CD4-positive, alpha-beta T cell treated with Interleukin-15 for 4 hours (primary cell): ENCODE measurements around the gene SMOC2.
"Not testable (repeated sequence)": the region's sequence is repeated elsewhere in the genome, so short reads cannot be mapped to it uniquely, and the experiment has no call there.

ENCODE experiments used
- DNase-seq: peaks from one replicate; pipeline ENCODE4 v3.0.0-alpha.2; 2020; ENCODE audit warnings: low spot score

The SMOC2 gene

DNA sequence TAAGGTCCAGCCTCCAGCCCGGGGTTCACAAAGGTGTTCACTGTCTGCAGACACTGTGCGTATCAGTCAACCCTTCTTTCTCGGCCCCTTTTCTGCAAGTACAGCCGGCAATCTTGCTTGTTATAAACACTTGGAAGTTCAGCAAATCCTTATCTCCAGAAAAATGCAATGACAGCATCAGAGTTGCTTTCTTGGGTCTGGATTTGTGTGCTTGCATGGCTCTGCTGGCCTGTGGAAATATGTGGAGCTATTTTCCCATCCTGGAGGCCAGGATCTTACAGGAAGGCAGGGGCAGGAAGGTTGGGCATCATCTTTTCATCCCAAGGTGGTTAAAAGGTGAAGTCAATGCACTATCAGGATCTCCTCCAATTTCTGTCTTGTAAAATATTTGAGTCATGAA is 100.3 kb downstream of the SMOC2 start:
- no peak for DNase-seq

DNA sequence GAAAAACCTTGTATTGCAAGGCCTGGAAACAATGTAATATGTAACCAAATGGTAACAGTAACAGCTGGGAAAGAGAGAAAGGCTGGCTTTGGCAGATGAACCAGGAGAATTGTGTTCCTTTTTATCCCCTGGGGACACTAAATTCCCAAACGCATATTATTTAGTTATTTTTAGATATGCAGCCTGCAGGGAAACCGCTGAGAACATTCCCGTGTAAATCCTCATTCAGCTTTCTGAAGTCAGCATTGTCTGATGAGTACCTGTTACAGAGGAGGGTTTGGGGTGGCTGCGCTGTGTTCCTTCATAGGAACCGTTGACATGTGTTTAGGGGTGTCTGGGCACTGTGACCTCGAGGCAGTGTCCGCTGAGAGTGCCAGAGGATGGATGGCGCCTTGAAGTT is 101.3 kb downstream of the SMOC2 start:
- no peak for DNase-seq

DNA sequence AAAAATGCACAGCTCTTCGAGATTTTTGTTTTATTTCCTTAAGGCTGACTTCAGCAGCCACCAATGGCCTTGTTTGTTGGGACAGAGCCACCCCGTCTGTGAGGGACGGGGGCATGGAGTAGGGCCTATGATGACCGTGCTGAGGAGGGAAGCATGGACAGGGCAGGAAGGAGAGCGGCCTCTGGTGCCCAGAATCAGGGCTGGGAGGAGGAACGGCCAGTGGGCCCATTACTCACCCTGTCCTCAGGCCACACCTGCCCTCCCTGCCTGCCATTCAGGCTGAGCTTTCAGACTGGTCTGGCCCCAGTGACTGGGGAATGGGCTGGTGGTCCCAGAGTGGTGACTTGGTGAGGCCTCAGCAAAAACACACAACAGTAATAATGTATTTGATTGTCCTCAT is 104.4 kb downstream of the SMOC2 start:
- no peak for DNase-seq

DNA sequence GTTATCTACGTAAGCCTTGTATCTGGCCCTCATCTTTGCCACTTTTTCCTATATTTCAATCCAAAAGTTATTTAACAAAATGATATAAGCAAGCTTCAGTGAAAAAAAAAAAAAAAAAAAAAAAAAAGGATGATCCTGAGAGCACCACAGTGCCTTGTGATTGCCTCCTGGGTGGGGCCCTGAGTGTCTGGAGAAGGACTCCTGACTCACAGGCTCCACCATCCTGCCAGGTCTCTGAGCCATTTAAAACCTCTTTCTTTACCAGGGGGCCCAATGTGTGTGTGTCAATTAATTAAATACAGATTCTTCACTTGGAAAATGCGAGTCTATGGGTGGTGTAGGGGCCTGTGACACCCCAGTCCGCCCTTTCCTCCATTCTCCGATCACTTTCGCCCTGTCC is 105.2 kb downstream of the SMOC2 start:
- DNase-seq = no peak

DNA sequence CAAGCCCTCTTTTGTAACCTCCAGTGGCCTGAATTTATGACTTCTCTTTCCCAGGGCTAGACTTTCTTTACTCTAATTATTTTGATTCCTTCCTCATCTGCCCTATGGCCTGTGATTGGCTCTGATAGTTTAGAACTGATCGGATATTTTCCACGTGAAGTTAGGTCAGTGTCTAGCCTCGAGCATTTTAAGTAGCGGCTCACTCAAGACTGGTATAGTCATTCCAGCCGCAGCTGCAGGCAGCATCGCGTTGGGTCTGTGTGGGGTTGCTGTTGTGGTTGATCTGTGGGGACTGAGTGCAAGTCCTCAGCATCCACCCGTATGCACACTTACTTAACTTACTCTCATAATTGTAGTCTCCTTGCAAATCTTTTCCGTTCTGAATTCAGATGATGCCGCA is 105.7 kb downstream of the SMOC2 start:
- no peak for DNase-seq

DNA sequence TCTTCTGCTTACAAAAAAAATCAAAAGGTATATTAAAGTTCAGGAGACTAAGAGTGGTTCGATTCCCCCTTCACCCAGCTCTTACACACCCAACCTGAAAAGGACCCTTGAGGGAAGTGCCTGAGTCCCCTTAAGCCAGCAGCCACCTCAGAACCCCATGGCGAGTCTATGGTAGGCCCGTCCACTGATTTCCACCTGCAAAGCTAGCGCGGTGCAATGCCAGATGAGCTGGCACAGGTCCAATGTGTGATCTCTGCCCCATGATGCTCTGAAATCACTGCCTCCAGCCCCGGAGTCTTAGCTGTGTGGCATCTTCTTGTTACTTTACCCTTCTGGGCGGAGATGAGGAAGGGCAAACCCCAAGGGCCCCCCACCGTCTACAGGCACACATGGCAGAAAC is 109.3 kb downstream of the SMOC2 start:
- DNase-seq = no peak

DNA sequence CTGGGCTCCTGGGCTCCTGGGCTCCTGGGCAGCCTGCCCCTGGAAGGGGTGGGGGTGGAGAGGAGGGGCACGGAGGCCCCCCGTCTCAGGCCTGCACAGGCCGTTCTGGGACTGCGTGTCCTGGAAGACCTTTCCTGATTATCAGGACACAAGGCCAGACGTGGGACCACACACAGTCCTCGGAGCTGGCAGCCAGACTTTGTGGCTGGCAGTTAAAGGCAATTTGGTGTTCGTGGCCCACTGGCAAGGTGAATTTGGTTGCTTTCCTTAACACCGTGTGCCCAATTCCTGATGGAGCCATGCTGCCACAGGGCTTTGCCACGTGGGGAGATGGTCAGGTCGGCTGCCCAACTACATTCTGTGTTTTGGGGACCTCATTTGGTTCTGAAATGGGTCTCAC is 113.5 kb downstream of the SMOC2 start:
- no peak for DNase-seq

DNA sequence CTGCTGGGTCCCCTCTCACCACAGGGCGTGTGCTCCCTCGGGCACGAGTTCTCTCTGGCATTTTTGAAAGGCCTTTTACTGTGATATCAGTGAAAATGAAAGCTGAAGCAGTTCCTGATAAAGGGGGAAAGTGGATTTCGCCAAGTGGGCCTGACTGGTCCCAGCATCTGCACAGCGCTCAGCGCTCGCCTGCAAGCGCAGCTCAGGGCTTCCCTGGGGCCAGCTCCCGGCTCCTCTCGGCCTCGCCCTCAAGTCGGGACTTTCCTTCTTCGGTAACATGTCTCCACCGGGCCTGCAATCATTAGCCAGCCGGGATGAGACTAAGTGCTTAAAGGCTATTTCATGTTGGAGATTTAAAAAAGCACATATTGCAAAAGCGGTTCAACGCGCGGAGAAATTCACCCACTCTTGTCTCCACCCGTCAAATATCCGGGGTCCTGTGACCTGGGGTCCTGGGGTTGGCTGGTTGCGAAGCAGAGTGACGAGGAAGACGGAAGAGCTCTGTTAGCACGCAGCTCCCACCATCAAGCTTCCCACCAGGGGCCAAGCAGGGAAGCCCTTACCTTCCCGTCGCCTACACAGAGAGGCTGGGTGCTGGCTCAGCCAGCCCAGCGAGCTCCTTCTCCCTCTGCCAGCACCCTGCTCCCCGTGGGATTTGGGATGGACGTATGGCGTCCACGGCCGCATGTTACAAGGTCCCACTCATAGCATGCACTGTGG is 114.1 kb downstream of the SMOC2 start:
- no peak for DNase-seq

DNA sequence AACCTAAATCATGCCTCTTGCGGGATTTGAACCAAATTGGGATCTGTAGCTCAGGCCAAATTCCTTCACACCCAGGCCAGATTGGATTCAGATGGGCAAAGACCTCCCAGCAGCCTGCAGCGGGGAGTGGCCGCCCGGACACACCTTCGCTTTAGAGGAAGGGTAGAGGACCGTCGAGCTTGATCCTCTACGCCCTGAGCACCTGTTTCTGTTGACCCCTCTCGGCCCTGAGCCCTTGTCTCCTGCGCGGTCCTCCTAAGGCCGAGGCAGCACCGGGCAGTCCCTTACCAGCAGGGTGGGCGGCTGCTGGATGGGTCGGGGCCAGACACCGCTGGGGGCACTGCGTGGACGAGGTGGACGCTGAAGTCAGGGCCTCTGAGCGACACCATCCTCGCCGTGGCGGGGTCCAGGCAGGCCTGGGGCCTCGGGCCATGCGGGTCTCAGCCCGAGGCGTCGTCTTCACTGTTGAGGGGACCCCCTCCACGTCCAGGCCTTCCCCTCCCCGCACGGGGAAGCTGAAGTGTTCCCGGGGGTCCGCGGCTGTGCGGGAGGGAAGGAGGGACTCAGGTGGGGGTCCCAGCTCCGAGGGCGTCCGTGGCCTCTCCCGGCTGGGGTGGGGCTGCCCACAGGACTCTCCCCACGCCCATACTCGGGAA is 114.8 kb downstream of the SMOC2 start:
- no peak for DNase-seq

DNA sequence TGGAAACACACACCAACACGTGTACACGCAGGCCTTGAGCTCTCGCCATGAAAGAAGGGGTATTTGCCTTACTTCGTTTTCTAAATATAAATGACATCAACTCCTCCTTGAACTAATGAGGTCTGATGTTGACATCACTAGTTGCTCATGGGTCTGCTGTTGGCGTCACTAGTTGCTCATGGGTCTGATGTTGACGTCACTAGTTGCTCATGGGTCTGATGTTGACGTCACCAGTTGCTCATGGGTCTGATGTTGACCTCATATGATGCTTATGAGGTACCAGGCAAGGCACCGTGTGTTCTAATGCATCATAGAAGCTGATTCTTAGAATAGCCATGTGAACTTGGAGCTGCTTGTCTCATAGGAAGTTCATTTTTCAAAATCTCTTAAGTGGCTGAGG is 116.5 kb downstream of the SMOC2 start:
- DNase-seq = no peak

DNA sequence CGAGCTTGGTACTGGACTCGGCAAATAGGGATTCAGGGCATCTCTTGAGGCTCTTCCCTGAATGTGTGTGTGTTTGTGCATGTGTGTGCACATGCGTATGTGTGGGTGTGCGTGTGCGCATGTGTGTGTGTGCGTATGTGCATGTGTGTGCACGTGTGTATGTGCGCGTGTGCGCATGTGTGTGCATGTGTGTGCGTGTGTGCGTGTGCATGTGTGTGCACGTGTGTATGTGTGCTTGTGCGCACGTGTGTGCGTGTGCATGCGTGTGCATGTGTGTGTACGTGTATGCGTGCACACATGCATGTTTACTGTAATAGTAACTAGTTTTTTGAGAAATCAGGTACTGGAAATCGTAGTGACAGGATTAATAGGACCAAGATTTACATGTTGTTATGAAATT is 117.7 kb downstream of the SMOC2 start:
- DNase-seq = no peak

DNA sequence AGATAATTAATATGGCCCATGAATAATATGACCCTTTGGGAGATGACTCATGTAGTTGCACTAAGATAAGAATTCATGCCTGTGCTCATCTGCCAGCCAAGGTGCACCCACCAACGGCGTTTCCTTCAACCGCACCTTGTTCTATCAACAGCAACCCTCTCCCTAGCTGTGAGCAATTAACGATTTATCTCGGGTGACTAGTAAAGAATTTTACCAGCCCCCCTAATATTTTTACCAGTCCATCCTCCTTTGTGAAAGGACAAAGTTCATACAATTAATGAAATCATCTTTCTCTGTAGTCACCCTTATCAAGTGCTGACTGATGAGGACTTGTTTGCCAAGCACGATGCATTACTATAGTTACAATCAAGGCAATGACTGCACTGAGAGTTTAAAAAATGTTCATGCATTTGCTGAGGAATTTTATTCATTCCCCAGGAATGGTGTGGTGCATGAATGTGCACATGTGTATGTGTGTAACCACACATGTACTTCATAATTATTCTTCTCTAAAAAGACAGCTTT is 118.7 kb downstream of the SMOC2 start:
- DNase-seq = no peak

DNA sequence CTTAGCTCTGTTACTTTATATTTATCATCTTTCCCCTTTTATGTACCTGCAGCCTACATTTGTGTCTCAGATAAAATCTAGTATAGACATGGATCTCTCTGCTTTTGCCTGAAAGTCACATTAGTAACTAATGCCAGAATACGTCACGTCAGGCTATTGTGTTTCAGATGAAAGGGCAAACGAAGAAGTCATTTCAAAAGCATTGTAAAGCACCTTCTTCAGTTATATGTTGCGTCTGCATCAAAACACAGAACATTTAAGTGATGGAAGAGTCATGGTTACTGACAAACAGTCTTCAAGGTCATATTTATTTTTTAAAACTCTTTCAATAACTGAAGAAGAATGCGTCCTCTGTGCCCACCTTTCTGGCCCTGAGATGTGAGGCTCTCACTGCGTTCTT is 119.1 kb downstream of the SMOC2 start:
- DNase-seq = no peak

DNA sequence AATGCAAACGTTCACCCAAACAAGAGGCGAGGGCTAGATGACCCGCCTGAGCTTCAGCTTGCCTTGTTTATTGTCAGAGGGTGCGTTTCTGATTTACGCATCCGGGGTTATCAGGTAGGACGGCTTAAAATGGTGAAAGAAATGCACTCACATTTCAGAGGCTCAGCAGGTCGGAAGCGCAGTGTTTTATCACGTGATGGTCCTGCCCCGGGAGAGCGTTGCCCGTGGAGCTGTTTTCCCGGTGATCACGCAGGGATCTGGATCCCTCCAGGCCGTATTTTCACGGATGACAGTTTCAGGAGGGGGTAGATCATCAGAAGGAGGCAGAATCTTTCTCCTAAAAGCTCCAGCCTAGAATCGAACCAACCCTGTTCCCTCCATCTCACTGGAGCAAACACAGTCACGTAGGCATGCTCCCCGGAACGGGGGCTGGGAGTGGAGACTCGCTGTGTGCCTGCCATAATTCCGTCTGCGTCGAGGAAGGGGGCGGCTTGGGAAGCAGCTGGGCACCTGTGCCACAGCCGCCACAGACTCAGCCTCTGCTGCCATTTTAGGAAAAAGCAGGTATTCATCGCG is 121.7 kb downstream of the SMOC2 start:
- DNase-seq = no peak

DNA sequence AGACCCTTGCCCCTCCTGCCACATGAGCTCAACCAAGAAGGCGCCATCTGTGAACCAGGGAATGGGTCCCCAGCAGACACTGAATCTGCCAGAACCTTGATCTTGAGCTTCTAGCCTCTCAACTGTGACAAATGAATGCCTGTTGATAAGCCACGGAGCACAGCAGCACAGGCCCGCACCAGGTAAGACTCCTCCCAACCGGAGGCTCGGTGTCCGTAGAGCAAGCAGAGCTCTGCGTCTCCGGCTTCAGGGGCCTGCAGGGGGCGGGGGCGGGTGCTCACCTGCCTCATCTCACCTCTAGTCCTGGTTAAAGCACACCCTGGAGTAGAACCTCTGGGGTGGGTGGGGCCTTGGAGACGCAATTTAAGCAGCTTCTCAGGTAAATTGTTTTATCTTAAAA is 122.7 kb downstream of the SMOC2 start:
- no peak for DNase-seq

DNA sequence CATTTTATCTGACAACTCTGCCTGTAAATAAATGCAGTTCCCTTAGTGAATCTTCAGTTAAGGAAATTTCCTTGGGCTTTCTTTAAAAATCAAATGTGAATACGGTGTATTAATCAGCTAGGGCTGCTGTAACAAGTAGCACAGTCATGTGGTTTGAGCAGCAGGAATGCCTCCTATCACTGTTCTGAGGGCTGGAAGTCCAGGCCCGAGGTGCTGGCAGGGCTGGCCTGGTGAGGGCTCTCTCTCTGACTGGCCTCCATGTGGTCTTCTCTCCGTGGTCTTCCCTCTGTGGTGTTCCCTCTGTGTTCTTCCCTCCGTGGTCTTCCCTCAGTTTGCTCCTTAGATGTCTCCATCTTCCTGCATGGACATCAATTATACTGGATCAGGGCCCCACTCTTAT is 124.1 kb downstream of the SMOC2 start:
- DNase-seq = no peak

DNA sequence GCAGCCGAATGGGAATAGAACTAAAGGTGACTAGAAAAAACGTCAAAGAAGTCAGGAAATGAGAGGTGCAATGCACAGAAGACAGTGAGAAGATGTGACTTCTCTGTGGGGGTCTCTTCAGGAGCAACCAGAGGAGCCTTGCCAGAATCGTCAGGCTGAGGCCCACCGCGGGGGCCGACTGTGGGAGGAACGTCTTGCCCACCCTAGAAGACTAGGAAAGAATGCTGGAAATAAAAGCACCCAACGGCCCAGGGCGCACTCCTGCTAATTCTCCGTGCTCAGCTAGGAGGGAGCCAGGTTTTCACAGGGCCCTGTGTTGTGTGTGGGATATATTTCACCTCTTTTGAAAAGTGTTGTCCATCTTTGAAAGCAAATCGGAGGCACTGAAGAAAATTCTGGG is 129.2 kb downstream of the SMOC2 start:
- no peak for DNase-seq

DNA sequence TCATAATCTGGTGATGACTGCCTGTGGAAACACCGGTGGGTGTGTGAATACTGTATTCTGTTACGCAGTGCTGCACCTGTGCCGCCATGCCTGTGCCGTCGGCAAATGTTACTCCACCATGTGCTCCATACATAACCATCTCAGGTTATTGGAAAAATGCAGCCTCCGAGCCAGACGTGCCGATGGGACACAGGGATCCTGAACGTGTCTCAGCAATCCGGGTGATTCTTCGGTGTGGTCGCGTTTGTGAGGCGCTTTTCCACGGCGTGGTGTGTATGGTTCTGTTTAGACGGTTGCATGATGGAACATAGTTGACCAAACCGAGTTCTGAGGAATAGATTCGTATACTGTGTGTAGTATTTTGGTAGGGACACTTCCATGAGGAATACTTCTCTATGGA is 130.3 kb downstream of the SMOC2 start:
- no peak for DNase-seq

DNA sequence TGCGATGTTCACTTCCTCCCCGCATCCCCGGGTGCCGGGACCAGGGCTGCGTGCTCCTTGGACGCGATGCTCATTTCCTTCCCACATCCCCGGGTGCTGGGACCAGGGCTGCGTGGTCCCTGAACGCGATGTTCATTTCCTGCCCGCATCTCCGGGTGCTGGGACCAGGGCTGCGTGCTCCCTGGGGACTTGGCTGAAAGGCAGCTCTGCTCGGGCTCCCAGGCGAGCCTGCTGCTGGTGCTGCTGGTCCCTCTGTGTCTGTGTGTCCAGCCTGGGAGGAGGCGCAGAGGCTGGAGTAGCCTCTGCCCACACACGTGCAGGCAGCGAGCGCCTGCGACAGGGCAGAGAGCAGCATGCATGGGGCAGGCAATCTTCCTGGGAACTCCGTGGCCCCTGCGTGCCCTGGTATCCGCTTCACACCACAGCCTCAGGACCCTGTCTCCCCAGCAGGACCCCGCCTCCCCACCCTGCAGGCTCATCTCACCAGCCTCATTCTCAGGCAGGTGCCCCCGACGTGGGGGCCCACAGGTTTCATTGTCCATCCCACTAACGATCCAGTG is 132.4 kb downstream of the SMOC2 start:
- not testable (repeated sequence) for DNase-seq

DNA sequence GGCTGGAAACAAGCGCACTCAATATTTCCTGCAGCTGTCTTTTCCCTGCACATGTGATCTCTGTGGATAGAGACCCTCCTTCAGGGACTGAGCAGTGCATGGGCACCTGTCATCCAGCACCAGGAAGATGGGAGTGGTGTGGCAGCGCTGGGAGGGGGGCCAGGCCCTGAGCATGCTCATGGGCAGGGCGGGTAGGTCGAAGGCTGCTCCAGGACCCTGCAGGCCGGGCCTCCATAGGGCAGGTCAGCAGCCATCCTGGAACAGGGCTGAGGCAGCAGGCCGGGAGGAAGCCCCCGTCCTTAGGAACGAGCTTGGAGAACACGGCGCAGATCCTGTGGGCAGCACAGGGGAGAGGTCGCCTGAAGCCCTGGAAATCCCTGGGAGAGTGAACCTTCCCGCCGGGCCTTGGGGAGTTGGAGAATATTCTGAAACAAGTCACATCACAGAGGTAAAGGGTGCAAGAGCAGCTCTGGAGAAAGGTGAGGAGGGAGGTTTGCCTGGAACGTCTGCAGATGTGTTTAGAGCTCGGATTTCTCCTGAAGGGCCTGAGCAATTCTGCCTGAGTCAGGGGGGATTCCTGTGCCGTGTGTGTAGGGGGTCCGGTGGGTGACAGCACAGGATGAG is 133.2 kb downstream of the SMOC2 start:
- DNase-seq = no peak

DNA sequence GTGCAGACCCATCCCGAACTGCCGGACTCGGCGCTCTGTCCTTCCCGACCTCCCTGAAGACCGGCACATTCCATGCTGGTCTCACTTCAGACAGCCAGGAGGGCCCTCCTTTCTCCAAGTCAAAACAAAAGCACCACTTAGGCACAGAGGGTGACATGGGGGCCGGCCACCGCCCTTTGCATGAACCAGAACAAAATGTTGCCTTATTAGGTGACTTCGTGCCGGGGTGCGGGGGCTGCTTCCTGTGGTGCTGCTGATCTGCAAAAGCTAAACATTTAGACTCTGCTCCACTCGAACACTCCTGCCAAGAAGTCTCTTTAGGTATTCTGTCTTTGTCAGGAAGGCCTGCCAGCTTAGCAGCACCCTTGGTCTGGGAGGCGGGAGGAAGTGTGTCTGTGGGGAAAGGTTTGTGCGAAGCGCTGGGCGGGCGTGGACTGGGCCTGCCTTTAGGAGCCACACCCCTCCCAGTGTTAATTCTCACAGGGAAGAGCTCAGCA is 133.8 kb downstream of the SMOC2 start:
- no peak for DNase-seq

DNA sequence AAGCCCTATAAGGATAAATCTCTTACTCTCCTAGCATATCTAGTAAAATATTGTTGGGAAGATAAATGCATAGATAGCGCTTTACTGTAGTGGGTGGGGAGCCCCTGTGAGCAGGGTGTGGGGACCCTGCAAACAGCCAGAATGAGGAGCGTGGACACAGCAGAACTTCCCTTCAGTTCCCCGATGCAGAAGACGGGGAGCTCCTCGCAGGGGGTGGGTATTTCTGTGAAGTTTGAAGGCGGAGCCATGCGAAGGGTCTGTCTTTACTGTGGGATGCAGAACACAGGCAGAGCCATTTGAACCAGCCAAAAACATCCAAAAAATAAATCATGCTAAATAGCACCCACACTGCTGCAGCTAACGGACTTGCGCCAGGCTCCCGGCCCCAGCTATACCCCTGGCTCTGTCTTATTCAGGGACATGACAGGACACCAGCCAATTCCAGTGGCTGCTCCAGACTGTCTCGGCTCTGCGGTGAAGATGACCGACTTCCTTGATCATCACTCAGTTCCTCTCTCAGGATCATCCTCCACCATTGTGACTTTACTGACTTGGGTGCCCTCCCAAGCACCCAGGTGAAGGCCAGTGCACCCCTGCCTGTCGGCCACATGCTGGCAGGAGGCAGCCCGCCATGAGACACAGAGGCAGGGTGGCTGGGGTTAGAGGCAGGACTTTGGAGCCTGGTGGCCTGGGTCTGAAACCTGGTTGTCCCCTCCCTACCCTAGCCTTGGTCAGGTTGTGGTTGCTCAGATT is 134.5 kb downstream of the SMOC2 start:
- no peak for DNase-seq
